Measurements from ENCODE around the gene MYOZ3.

The MYOZ3 gene

DNA sequence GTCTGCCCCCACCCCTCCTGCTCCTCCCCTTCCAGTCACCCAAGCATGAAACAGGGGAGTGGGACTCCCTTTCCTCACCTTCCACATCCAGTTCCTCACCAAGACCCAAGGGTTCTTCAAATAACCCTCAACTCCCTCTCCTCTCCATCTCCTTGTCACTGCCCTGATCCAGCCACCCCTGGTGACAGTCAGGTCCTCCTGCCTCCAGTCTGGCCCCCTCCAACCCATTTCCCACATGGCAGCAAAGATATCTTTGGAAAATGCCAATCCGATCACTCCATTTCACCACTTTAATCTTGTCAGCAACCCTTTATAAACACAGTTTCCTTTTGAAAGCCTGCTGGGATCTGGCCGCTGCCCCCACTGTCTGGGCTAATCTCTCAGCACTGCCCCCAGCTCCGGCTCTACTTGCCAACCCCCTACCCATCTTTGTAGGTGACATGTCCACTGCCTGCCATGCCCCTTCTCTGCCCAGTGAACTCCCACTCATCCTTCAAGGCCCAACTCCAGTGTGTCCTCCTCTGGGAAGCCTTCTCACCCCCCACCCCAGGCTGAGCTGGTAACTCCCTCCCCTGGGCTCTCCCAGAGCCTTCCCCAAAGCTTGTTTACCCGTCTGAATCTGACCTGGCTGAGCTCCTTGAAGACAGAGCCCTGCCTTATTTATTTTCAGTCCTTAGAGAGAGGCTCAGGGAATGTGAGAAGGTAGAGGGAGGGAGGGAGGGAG lies 781 bp upstream of the MYOZ3 start:
- TF ChIP-seq, protein P1, sequence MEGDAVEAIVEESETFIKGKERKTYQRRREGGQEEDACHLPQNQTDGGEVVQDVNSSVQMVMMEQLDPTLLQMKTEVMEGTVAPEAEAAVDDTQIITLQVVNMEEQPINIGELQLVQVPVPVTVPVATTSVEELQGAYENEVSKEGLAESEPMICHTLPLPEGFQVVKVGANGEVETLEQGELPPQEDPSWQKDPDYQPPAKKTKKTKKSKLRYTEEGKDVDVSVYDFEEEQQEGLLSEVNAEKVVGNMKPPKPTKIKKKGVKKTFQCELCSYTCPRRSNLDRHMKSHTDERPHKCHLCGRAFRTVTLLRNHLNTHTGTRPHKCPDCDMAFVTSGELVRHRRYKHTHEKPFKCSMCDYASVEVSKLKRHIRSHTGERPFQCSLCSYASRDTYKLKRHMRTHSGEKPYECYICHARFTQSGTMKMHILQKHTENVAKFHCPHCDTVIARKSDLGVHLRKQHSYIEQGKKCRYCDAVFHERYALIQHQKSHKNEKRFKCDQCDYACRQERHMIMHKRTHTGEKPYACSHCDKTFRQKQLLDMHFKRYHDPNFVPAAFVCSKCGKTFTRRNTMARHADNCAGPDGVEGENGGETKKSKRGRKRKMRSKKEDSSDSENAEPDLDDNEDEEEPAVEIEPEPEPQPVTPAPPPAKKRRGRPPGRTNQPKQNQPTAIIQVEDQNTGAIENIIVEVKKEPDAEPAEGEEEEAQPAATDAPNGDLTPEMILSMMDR (IDR thresholded peaks at IDR 0.05) = no peak

DNA sequence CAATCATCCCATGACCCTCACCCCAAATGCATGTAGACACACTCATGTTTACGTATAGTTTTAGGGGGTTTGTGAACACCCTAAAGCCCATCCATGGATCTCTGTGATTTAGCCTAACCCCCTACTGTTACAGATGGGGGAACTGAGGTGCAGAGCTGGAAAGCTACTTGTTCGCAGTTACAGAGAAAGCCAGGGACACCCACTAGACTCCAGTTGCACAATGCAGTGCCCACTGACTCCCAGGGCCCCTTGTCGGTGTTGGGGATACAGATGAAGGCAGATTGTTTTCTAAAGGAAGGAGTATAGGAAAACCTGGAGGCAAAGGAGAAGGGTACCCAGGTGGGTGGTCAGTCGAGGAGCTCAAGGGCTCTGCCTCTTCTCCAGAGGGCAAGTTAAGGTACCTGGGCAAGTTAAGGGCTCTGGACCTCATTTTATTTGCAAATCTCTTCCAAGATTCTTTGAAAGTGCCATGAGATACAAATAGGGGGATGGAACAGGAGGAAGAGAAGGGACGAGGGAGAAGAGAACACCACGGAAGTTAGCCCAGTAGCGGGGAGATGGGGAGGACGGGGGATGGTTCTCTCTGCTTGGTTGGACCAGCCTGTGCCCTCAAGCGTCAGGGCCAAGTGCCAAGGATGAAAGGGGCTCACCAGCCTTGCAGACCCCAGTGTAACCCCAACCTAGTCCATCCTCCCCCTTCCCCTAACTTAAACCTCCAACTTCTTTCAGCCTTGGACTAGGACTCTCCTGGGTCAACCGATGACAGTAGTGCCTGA lies 958 bp downstream of the MYOZ3 start:
- TF ChIP-seq, protein P1 (IDR thresholded peaks at IDR 0.05) = no peak

DNA sequence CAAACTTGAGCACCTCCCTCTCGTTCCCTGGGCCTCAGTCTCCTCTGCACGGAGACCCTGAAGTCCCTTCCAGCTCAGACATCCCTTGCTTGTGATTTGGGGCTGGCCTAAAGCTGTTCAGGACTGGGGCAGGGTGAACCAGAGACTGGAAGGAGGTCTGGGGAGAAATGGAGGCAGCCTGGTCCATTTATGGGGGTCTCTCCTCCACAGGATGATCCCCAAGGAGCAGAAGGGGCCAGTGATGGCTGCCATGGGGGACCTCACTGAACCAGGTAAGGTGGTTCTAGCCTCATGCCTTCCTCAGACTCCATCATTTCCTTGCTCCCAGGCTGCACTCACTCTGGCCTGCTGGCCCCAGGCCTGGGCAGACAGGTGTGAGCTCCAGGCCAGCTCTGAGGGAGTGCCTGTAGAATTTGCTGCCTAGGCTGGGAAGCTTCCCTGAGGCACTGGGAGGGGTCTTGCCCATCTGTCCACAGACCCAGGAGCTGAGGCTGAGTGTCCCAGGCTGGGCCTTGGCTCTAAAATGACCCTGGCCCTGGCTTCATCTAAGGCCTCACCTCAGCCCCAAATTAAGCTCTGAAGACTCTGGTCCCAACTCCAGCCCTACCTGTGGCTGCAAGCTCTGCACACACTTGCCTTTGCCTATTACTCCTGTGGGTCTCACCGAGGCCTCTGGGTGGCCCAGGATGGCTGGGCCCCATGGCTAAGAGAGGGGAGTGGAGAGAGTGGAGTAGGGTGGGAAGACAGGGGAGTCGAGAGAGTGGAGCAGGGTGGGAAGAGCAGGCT lies 1.9 kb downstream of the MYOZ3 start:
- TF ChIP-seq, protein P1 (IDR thresholded peaks at IDR 0.05) = no peak

DNA sequence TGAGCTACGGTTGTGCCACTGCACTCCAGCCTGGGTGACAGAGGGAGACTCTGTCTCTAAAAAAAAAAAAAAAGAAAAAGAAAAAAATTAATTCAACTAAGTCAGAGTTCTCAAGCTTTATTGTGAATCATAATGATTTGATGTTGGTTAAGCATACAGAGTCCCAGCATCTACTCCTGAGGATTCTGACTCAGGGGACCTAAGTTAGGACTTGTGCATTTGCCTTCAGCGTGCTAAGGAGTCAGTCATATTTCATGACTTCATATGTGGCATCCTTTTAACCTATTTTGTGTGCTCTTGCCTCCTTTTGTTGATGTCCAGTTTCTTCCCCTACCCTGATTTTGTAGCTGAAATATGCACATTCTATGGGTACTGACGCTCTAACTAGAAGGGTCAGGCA lies 2.9 kb downstream of the MYOZ3 start:
- TF ChIP-seq, protein P1 (IDR thresholded peaks at IDR 0.05) = no peak

DNA sequence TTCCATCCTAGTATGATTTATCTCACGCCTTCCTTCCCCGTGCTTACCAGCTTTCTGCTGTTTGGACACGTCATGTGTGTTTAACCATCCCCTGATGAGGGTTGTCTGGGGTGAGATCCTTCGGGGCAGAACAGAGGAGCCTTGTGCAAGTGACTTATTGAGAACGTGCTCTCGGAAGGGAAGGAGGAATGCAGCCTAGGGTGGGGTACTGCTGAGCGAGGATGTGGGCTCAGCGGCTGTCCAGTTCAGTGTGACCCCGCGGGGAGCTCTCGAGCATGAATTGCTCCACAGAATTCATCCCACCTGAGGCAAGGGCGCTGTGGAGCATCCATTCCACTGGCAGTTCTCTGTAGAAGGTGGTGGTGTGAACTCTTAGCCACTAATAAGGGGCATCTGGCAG lies 4.0 kb downstream of the MYOZ3 start:
- TF ChIP-seq, protein P1 (IDR thresholded peaks at IDR 0.05) = no peak

DNA sequence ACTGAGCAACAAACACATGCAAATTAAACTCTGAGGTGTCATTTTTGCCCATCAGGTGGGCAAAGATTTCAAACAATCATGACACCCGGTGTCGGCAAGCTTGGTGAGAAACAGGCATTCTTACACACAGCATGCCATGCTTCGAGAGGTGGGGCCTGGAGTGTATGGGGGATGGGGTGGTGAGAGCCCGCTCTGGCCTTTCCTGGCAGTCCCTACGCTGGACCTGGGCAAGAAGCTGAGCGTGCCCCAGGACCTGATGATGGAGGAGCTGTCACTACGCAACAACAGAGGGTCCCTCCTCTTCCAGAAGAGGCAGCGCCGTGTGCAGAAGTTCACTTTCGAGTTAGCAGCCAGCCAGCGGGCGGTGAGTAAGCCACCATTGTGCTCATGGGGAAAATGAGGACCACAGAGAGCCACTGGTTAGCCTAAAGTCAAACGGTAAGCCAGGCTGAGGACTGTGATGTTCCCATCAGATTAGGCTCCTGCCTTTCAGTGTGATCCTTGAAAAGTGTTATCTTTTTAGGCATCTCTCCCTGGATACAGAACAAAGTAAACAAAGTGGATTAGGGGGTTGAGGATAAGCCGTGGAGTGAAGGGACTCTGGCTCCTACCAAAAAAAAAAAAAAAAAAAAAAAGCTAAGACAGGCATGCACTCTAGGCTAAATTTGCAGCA lies 9.4 kb downstream of the MYOZ3 start:
- TF ChIP-seq, protein P1 (IDR thresholded peaks at IDR 0.05) = no peak

DNA sequence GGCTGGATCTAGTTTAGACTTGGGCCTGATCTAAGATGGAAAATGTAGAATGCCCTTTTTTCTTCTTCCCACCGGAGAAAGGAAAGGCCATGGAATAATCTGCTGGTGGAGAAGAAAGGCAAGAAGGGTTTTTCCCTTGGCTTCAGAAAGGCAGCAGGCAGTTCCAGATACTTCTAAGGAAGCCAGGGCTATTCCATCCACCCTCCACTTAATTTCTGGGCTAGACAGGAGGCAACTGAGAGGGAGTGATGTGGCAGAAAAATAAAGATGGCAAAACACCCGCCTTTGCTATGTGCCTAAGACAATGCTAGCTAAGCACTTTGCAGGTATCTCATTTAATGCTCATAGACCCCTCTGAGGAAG lies 9.9 kb downstream of the MYOZ3 start:
- TF ChIP-seq, protein P1 (IDR thresholded peaks at IDR 0.05) = no peak

Measured in LNCAP (cell line).